Nephron (organoid): ENCODE measurements around the gene RAB11FIP4.

ENCODE experiments used
- H3K27ac Mint-ChIP-seq, 3 experiments: 2 replicates each; pipeline ENCODE4 v1.8.0; 2020; ENCODE audit warnings: mixed read lengths in 3 of 3, mild to moderate bottlenecking in 2 of 3, moderate library complexity in 1 of 3
- H3K27me3 Mint-ChIP-seq: 2 replicates; pipeline ENCODE4 v1.8.0; 2021; ENCODE audit warnings: low read depth, mild to moderate bottlenecking, moderate library complexity, mixed read lengths
- H3K36me3 Mint-ChIP-seq: 2 replicates; pipeline ENCODE4 v1.8.0; 2020; ENCODE audit warnings: low read depth, mixed read lengths
- H3K4me1 Mint-ChIP-seq: 2 replicates; pipeline ENCODE4 v1.8.0; 2020; ENCODE audit warnings: mixed read lengths
- H3K4me3 Mint-ChIP-seq, 3 experiments: 2 replicates each; pipeline ENCODE4 v1.8.0; 2020; ENCODE audit warnings: mild to moderate bottlenecking in 3 of 3, mixed read lengths in 3 of 3, moderate library complexity in 2 of 3
- H3K9me3 Mint-ChIP-seq: 2 replicates; pipeline ENCODE4 v1.8.0; 2020; ENCODE audit warnings: mixed read lengths
- CTCF ChIP-seq, 3 experiments: fragments of 200-600 bp; sonication (generic); IDR thresholded peaks; one replicate each; pipeline ENCODE4 v1.5.0; 2021; ENCODE audit warnings: antibody characterized with exemption in 3 of 3; ENCODE audit not compliant: unreplicated experiment in 3 of 3

RAB11FIP4 gene

GRCh38 chr17:31424944-31425281 lies 33.4 kb downstream of the RAB11FIP4 start:
- no peak overlapping the region for H3K4me3 Mint-ChIP-seq
- TF ChIP-seq CTCF (IDR thresholded peaks at IDR 0.05; ENCODE audit: unreplicated experiment in 3 of 3) = no peak
- H3K4me1 Mint-ChIP-seq = peaks cover 11% of the 10 kb centered on the region
- H3K27ac Mint-ChIP-seq = peak overlapping the region in 2 of 3 experiments; percentile 10 to 59
- peaks cover 6% of the 10 kb centered on the region for H3K27me3 Mint-ChIP-seq
- H3K36me3 Mint-ChIP-seq = no peaks in the 10 kb centered on the region
- H3K9me3 Mint-ChIP-seq = peaks cover 12% of the 10 kb centered on the region

GRCh38 chr17:31425282-31426040 lies 34.0 kb downstream of the RAB11FIP4 start:
- peaks cover 12% of the 10 kb centered on the region for H3K9me3 Mint-ChIP-seq
- peak overlapping the region in 2 of 3 experiments; percentile 6 for H3K4me3 Mint-ChIP-seq
- H3K4me1 Mint-ChIP-seq = peaks cover 11% of the 10 kb centered on the region
- H3K36me3 Mint-ChIP-seq = no peaks in the 10 kb centered on the region
- TF ChIP-seq CTCF (IDR thresholded peaks at IDR 0.05; ENCODE audit: unreplicated experiment in 3 of 3) = no peak
- peak overlapping the region; percentile 10 to 59 (median 25) for H3K27ac Mint-ChIP-seq
- peaks cover 10% of the 10 kb centered on the region for H3K27me3 Mint-ChIP-seq

GRCh38 chr17:31427684-31428083 lies 36.2 kb downstream of the RAB11FIP4 start:
- TF ChIP-seq CTCF (IDR thresholded peaks at IDR 0.05; ENCODE audit: unreplicated experiment in 3 of 3) = no peak
- Mint-ChIP-seq H3K27me3 (peaks cover 27% of the 10 kb centered on the region), H3K4me1 (peaks cover 11% of the 10 kb centered on the region), H3K9me3 (peaks cover 9% of the 10 kb centered on the region), H3K36me3 (no peaks in the 10 kb centered on the region), H3K27ac (no peak overlapping the region), H3K4me3 (no peak overlapping the region)

GRCh38 chr17:31428111-31428510 lies 36.6 kb downstream of the RAB11FIP4 start:
- peaks cover 7% of the 10 kb centered on the region for H3K9me3 Mint-ChIP-seq
- no peak for TF ChIP-seq CTCF (IDR thresholded peaks at IDR 0.05; ENCODE audit: unreplicated experiment in 3 of 3)

GRCh38 chr17:31428512-31428911 lies 37.0 kb downstream of the RAB11FIP4 start:
- Mint-ChIP-seq H3K4me1 (peaks cover 11% of the 10 kb centered on the region), H3K27me3 (peaks cover 28% of the 10 kb centered on the region), H3K4me3 (no peak overlapping the region), H3K27ac (no peak overlapping the region), H3K36me3 (no peaks in the 10 kb centered on the region), H3K9me3 (peaks cover 3% of the 10 kb centered on the region)
- TF ChIP-seq CTCF (IDR thresholded peaks at IDR 0.05; ENCODE audit: unreplicated experiment in 3 of 3) = no peak

More at GRCh38 chr17:31428111-31428510, 36.6 kb downstream of the RAB11FIP4 start:
- H3K27ac Mint-ChIP-seq = no peak overlapping the region
- no peaks in the 10 kb centered on the region for H3K36me3 Mint-ChIP-seq
- peaks cover 11% of the 10 kb centered on the region for H3K4me1 Mint-ChIP-seq
- H3K27me3 Mint-ChIP-seq = peaks cover 28% of the 10 kb centered on the region
- no peak overlapping the region for H3K4me3 Mint-ChIP-seq
